Caco-2 (cell line): ENCODE data around the gene PPP1R13B. TPM values are rescaled to one million over a fixed set of nuclear protein-coding genes. Genes with fewer than 3 reads are reported as not detected.
"Not testable (repeated sequence)": the region's sequence is repeated elsewhere in the genome, so short reads cannot be mapped to it uniquely, and the experiment has no call there.

ENCODE experiments used
- BruUV-seq: library from RNA; stranded (reverse); fragments of 400-500 nt; replicated peaks from 2 replicates; lab custom pipeline; 2021; lab: Mats Ljungman, UMichigan
- CTCF ChIA-PET: fragments of 300-600 bp; sonication (Branson Sonifier 250); formaldehyde crosslinking; loops from one replicate; lab custom pipeline; 2022; ENCODE audit warnings: antibody characterized with exemption; lab: Charles Lee
- POLR2A ChIA-PET: fragments of 300-600 bp; sonication (Branson Sonifier 250); formaldehyde crosslinking; loops from one replicate; lab custom pipeline; 2022; ENCODE audit warnings: antibody characterized with exemption; lab: Charles Lee
- DNase-seq, 2 experiments: peaks; one replicate each; pipeline versions ENCODE4 v3.0.0 to v3.0.0-alpha.2; 2020 to 2022
- H3K27me3 ChIP-seq: replicated peaks from 2 replicates; pipeline ENCODE4 v1.6.0; 2011; ENCODE audit warnings: low read length; ENCODE audit not compliant: control insufficient read depth, insufficient read depth
- H3K36me3 ChIP-seq: 2 replicates; pipeline ENCODE4 v1.5.1; 2011; ENCODE audit warnings: low read length; ENCODE audit not compliant: control insufficient read depth, insufficient read depth
- H3K4me1 ChIP-seq: fragments of 250-450 bp; sonication (Bioruptor Pico); 2 replicates; pipeline ENCODE4 v1.5.1; 2020; ENCODE audit warnings: mild to moderate bottlenecking
- H3K4me3 ChIP-seq: 2 replicates; pipeline ENCODE4 v1.5.1; 2011; ENCODE audit warnings: low read depth, mild to moderate bottlenecking, control low read depth, low read length
- H3K9me3 ChIP-seq: fragments of 250-450 bp; sonication (Bioruptor Pico); 2 replicates; pipeline ENCODE4 v1.5.1; 2020; ENCODE audit warnings: mild to moderate bottlenecking, moderate library complexity
- H3K27ac Mint-ChIP-seq: one replicate; pipeline ENCODE4 v1.8.0; 2022; ENCODE audit warnings: mixed read lengths; ENCODE audit not compliant: unreplicated experiment
- H3K27me3 Mint-ChIP-seq: one replicate; pipeline ENCODE4 v1.8.0; 2022; ENCODE audit warnings: mixed read lengths; ENCODE audit not compliant: insufficient read depth, unreplicated experiment
- H3K36me3 Mint-ChIP-seq: one replicate; pipeline ENCODE4 v1.8.0; 2022; ENCODE audit warnings: mild to moderate bottlenecking, mixed read lengths; ENCODE audit not compliant: insufficient read depth, unreplicated experiment
- H3K4me1 Mint-ChIP-seq: one replicate; pipeline ENCODE4 v1.8.0; 2022; ENCODE audit warnings: low read depth, mixed read lengths; ENCODE audit not compliant: unreplicated experiment
- H3K4me3 Mint-ChIP-seq: one replicate; pipeline ENCODE4 v1.8.0; 2022; ENCODE audit warnings: mild to moderate bottlenecking, moderate library complexity, mixed read lengths; ENCODE audit not compliant: unreplicated experiment
- H3K9me3 Mint-ChIP-seq: one replicate; pipeline ENCODE4 v1.8.0; 2022; ENCODE audit warnings: mixed read lengths; ENCODE audit not compliant: unreplicated experiment
- intact Hi-C: fragments of 100-400 bp; cut with micrococcal nuclease; formaldehyde crosslinking; loops from one replicate; pipeline ENCODE4 v1.10.0; 2022; ENCODE audit not compliant: unreplicated experiment
- total RNA-seq: library from RNA; stranded (reverse); gene quantifications from 2 replicates; pipeline ENCODE4 v1.2.3, GENCODE V29; 2022
- TF ChIP-seq, protein P1 (sequence below), 2 experiments: fragments of 200-600 bp in 1 of 2; IDR thresholded peaks; 1 replicate in 1 of 2; 2 replicates in 1 of 2; pipeline versions ENCODE4 v1.5.1 to v1.8.0; 2011 to 2022; ENCODE audit warnings: antibody characterized with exemption in 1 of 2, control low read depth in 1 of 2, inconsistent platforms in 1 of 2, low read depth in 1 of 2, low read length in 1 of 2, mild to moderate bottlenecking in 1 of 2, moderate library complexity in 1 of 2; ENCODE audit not compliant: insufficient read depth in 1 of 2, severe bottlenecking in 1 of 2, unreplicated experiment in 1 of 2

PPP1R13B gene
- total RNA-seq, 1 experiment from 2014 or later = 15.8 TPM

DNA sequence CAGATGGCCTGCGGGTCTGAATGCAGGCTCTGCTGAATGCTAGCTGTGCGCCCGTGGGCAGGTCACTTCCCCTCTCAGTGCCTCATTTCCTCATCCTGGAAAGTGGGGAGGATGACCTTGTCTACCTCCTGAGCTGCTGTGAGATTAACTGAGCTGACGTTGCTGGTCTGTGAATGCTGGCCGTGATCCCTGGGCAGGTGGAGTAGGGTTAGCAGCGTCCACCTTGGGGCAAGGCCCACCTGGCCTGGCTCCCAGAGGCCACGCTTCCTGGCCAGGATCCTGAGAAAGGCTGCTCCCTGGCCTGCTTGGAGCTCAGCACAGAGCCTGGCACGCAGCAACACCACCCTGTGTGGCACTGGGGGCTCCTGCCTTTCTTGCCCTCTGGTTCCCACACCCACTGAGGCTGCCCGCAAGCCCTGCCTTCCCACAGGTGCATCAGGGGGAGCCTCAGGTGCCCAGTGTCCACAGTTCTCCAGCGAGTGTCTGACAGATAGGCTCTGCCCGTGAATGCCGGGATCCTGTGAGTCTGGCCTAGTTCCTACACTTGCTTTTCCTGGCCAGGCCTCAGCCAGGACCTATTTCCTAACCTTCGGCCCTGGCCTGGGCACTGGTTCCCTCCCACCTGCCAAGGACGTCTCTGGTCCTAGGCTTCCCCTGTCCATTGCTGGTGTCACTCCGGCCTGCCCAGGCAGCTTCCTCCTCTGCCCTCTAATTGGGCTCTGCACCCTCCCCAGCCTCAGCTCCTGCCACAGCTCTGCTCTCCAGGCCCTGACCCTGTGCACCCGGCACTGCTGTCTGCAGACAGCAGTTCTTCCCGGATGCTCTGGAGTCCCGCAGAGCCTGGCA lies 43.7 kb upstream of the PPP1R13B start:
- no peaks in the 10 kb centered on the region for H3K36me3 Mint-ChIP-seq
- DNase-seq = no peak
- no TSS peak for BruUV-seq
- Histone ChIP-seq H3K9me3 (no peaks in the 10 kb centered on the region), H3K36me3 (no peaks in the 10 kb centered on the region), H3K4me3 (no peak overlapping the region), H3K27me3 (no peaks in the 10 kb centered on the region), H3K4me1 (no peaks in the 10 kb centered on the region)
- TF ChIP-seq, protein P1, sequence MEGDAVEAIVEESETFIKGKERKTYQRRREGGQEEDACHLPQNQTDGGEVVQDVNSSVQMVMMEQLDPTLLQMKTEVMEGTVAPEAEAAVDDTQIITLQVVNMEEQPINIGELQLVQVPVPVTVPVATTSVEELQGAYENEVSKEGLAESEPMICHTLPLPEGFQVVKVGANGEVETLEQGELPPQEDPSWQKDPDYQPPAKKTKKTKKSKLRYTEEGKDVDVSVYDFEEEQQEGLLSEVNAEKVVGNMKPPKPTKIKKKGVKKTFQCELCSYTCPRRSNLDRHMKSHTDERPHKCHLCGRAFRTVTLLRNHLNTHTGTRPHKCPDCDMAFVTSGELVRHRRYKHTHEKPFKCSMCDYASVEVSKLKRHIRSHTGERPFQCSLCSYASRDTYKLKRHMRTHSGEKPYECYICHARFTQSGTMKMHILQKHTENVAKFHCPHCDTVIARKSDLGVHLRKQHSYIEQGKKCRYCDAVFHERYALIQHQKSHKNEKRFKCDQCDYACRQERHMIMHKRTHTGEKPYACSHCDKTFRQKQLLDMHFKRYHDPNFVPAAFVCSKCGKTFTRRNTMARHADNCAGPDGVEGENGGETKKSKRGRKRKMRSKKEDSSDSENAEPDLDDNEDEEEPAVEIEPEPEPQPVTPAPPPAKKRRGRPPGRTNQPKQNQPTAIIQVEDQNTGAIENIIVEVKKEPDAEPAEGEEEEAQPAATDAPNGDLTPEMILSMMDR (IDR thresholded peaks at IDR 0.05; ENCODE audit: insufficient read depth in 1 of 2, low read depth in 1 of 2, low read length in 1 of 2, severe bottlenecking in 1 of 2, unreplicated experiment in 1 of 2) = no peak
- intact Hi-C loops = no loop called here
- H3K4me3 Mint-ChIP-seq = no peak overlapping the region
- H3K4me1 Mint-ChIP-seq = no peaks in the 10 kb centered on the region
- H3K9me3 Mint-ChIP-seq = peaks cover under 1% of the 10 kb centered on the region
- H3K27me3 Mint-ChIP-seq = no peaks in the 10 kb centered on the region
- H3K27ac Mint-ChIP-seq = no peak overlapping the region
- CTCF ChIA-PET = interaction anchor here (1.5 to 1.6 kb wide), 2 partner anchors 9 to 83 kb away, joined by 4 to 6 read pairs; no protein-coding TSS in a partner anchor
- POLR2A ChIA-PET = no interaction called here

DNA sequence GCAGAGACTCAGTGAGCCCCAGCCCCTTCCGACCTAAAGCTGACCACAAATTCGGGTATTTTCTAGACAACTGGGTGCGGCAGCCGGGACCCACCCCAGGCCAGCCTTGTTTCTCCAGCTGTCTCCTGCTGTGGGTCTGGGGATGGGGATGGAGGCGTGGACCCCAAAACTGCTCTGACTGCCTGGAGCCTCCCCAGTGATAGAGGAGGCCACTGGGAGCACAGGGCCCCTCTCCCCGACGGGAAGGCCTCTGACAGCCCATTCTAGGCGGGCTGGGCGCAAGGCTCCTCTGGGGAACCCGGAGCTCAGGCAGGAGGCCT lies 42.6 kb upstream of the PPP1R13B start:
- POLR2A ChIA-PET = no interaction called here
- Histone ChIP-seq H3K36me3 (no peaks in the 10 kb centered on the region), H3K4me1 (no peaks in the 10 kb centered on the region), H3K9me3 (no peaks in the 10 kb centered on the region), H3K4me3 (no peak overlapping the region), H3K27me3 (no peaks in the 10 kb centered on the region)
- TF ChIP-seq, protein P1 (IDR thresholded peaks at IDR 0.05; ENCODE audit: insufficient read depth in 1 of 2, low read depth in 1 of 2, low read length in 1 of 2, severe bottlenecking in 1 of 2, unreplicated experiment in 1 of 2) = no peak
- intact Hi-C loops = no loop called here
- H3K4me3 Mint-ChIP-seq = no peak overlapping the region
- no peaks in the 10 kb centered on the region for H3K36me3 Mint-ChIP-seq
- no peaks in the 10 kb centered on the region for H3K4me1 Mint-ChIP-seq
- no peaks in the 10 kb centered on the region for H3K9me3 Mint-ChIP-seq
- H3K27me3 Mint-ChIP-seq = no peaks in the 10 kb centered on the region
- CTCF ChIA-PET = interaction anchor here (1.5 kb wide), 1 partner anchor 82 kb away, joined by 6 read pairs; no protein-coding TSS in a partner anchor
- no TSS peak for BruUV-seq
- no peak for DNase-seq
- no peak overlapping the region for H3K27ac Mint-ChIP-seq

DNA sequence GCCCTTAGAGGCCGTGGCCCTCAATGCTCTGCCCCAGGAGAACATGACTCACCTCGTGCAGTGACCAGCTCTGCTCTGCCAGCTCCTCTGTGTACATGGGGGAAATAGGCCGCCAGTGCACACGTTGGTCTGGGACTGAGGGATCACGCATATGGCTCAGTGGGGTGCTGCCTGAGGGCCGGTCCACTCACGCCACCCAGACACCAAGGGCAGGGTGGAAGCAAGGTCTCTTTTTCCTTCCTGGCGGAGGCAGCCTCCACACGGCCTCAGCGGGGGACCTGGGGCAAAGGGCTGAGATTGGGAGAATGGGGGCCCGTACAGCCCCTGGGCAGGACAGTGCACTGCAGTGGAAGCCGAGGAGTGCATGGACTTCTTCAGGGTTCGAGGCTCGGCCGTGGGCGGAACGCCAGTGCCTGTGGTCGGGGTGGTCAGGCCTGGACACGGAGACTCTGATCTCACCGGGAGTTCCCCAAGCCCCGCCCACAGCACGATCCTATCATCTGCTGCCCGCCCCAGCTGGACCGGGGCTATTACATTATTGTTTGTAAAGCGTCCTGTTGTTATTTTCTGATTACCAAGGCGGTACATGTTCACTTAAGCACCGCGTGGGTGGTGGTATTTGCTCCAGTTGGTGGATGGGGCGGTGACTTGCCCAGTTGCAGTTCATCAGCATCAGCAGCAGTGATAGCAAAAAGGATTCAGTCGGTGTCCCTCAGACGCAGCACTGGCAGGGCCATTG lies 42.1 kb upstream of the PPP1R13B start:
- Mint-ChIP-seq H3K4me1 (no peaks in the 10 kb centered on the region), H3K27ac (no peak overlapping the region), H3K4me3 (no peak overlapping the region), H3K36me3 (no peaks in the 10 kb centered on the region), H3K9me3 (no peaks in the 10 kb centered on the region), H3K27me3 (no peaks in the 10 kb centered on the region)
- H3K9me3 ChIP-seq = no peaks in the 10 kb centered on the region
- intact Hi-C loops = no loop called here
- CTCF ChIA-PET = no interaction called here
- no peaks in the 10 kb centered on the region for H3K4me1 ChIP-seq
- H3K27me3 ChIP-seq = no peaks in the 10 kb centered on the region
- BruUV-seq = no TSS peak
- no peaks in the 10 kb centered on the region for H3K36me3 ChIP-seq
- no peak for DNase-seq
- H3K4me3 ChIP-seq = no peak overlapping the region
- POLR2A ChIA-PET = no interaction called here
- TF ChIP-seq, protein P1 (IDR thresholded peaks at IDR 0.05; ENCODE audit: insufficient read depth in 1 of 2, low read depth in 1 of 2, low read length in 1 of 2, severe bottlenecking in 1 of 2, unreplicated experiment in 1 of 2) = no peak

DNA sequence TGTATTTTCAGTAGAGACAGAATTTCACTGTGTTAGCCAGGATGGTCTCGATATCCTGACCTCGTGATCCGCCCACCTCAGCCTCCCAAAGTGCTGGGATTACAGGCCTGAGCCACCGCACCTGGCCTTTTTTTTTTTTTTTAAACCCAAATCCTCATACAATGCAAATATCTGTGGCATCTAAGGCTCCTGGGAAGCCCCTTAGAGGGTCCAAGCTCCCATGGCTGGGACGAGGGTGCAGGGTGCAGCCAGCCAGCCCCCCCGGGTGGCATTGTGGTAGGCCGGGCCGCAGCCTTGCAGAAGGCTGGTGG lies 41.6 kb upstream of the PPP1R13B start:
- H3K9me3 Mint-ChIP-seq = not testable (repeated sequence)

More for the DNA sequence above, 41.6 kb upstream of the PPP1R13B start:
- H3K27ac Mint-ChIP-seq, H3K9me3 ChIP-seq, H3K27me3 Mint-ChIP-seq, POLR2A ChIA-PET, H3K27me3 ChIP-seq, H3K4me1 ChIP-seq, intact Hi-C loops, H3K4me1 Mint-ChIP-seq, H3K4me3 Mint-ChIP-seq, BruUV-seq, H3K4me3 ChIP-seq, DNase-seq, H3K36me3 ChIP-seq, H3K36me3 Mint-ChIP-seq: not testable (repeated sequence)
- CTCF ChIA-PET = interaction anchor here (0.7 kb wide), 2 partner anchors 74 to 111 kb away, joined by 3 to 4 read pairs; no protein-coding TSS in a partner anchor
